Fibroblast of upper back skin (primary cell): ENCODE results near the gene SRSF8.
A peak's percentile ranks its signal among the peaks of the same experiment; 100 is the strongest.

Source experiments
- DNase-seq: peaks from one replicate; pipeline ENCODE4 v3.0.0-alpha.2; 2013

Gene SRSF8

DNA sequence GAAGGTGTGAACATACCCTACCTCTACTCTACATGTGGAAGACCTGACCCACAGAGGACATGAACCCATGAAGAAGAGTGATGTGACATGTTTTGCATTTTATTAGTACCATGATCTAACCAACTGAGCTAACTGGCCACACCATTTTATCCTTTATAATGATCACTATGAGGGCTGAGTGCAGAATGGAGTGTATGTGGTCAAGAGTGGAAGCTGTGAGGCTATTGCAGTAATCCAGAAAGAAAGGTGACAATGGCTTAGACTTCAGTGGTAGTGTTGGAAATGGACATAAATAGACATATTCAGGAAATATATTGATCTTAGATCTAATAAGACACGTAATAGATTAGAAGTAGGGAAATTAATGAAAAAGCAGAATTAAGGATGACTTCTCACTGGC, 3.8 kb downstream of the SRSF8 start:
- no peak for DNase-seq

GRCh38 chr11:95072948-95073347, 6.2 kb downstream of the SRSF8 start:
- DNase-seq = no peak

DNA sequence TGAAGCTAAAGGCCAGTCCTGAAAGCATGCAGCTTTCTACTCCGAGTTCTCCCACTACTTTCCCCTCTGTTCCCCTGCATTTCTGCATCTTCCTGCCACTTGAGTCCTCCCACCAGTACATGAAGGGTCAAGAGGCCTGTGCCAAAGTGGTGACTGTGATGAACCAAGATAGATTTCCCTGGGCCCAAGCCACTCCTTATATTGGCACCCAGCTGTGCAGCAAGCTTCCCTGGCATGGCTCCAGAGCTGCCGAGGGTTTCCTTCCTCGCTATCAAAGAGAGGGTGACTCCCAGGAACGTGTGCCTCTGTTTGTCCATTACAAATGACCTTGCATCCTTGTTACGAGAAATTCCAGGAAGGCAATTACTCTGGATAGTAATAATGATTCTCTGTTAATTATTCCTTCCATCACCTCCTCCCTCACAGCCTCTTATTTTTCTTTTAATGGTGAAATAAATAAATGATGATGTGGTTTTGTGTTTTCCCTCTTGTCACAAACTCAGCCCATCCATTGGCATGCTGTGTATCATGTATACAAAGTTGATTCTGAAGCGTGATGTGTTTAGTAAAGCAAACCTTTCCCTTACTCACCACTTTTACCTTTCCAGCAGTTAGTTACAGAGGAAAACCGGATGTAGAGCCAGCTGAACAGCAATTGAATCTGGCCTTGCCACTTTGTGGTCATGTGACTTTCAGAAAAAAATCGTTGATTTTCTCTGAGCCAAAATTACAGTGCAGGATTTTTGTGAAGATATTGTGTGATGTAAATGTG, 8.3 kb downstream of the SRSF8 start:
- DNase-seq = no peak

DNA sequence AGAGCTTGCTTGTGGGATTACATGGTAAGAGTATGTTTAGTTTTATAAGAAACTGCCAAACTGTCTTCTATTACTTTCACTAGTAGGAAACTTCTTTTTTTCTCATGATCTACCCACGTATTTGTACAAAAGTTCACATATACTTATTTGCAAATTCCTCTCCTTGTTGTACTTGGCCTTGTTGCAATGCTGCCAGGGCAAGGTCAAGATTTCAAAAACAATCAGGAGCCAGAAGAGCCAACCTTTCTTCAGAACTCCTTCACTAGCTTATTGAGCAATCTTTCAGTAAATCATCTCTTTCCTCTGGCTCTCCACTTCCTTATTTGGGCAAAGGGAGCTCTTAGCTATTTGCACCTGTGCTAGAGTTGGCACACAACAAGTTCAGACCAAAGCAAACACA, 9.7 kb downstream of the SRSF8 start:
- peak; percentile 68 for DNase-seq

GRCh38 chr11:95076981-95077380, 10.3 kb downstream of the SRSF8 start:
- no peak for DNase-seq

DNA sequence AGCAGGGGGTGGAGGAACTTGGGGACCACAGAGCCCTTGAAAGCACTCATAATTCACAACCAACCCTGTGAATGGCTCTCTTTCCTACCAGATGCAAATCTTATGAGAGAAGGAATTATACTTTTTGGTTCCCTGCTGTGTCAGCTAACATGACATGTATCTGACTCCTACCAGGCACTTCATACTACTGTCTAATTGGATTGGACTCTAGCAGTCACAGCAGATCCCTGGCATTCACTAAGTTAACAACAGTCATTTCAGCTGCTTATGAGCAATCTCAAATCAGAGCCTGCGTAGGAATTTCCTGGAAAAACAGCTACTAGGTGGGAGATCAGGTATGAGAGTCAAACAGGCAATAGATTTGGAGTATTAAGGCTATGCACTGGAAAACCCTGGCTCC, 11.8 kb downstream of the SRSF8 start:
- no peak for DNase-seq

DNA sequence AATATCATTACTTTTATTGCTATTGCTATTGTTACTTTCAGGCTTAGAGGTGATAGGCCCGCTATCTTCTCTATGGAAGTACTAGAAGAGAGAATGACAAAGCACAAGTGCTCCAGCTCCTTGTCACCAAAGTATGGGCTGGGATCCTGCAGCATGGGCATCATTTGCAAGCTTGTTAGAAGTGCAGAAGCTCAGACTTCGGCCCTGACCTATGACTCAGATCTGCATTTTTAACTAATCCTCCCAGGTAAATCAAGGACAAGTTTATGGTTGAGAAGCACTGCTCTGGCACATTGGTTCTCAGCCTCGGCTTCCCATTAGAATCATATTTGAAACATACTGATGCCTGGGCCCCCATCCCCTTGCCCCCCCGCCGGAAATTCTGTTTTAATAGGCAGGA, 14.3 kb downstream of the SRSF8 start:
- DNase-seq = no peak

GRCh38 chr11:95081412-95081811, 14.7 kb downstream of the SRSF8 start:
- no peak for DNase-seq

- DNase-seq = no peak
Observed at GRCh38 chr11:95082576-95083001, 15.9 kb downstream of the SRSF8 start.

GRCh38 chr11:95084509-95084908, 17.8 kb downstream of the SRSF8 start:
- no peak for DNase-seq

- DNase-seq = no peak
Observed at GRCh38 chr11:95085117-95085816, 18.5 kb downstream of the SRSF8 start.

DNA sequence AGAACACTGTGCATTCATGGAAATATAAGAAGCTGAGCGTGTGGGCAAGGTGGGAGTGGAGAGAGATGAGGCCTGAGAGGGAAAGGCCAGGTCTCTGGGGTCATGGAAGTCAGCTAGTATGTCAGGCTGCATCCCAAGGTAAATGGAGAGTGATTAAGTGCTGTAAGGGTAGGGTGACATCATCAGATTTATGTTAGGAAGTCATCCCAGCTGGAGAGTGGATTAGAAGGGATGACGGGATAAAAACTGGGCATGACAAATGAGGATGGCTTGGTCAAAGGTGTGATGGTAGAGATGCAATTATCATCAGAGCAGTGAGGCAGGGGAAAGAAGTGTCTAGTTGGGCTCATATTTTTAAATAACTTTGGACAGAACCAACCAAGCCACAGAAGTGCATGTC, 19.4 kb downstream of the SRSF8 start:
- DNase-seq = no peak

GRCh38 chr11:95086836-95087570, 20.3 kb downstream of the SRSF8 start:
- no peak for DNase-seq

DNA sequence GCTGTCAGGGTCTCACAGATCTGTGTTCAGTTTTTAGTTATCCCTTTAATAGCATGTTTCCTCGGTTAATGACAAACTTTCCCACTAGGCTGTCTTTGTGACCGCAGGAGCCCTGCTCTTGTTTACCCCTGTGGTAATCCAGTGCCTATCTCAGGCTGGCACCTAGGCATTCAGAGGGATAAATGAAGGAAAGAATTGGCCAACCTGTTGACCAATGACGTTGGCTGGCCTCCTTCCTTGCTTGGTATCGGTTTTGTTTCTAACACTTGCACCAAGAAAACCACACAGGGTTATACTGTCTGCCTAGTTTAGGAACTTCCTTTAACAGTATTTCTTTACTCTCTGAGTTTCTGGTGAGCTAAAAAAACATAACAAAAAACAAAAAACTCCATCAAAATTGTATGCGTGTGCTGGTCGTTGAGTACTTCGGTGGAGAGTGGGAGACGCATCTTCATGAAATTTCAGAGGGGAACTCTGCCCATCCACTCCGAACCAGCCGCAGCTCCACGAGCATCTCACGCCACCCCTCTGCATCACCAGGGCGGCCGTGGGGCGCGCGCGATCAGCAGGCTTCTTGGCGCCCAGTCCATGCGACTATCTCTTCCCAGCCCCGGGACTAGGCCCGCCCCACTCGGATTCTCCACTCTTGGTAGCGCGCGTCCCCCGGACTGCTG, 22.4 kb downstream of the SRSF8 start:
- DNase-seq = no peak

- peak; percentile 81 for DNase-seq
Observed at GRCh38 chr11:95089620-95090542, 23.2 kb downstream of the SRSF8 start, which contains the start of gene ENDOD1. ENDOD1 (plus strand) TSS chr11:95089846; CDS start chr11:95089928, 82 bp downstream.

DNA sequence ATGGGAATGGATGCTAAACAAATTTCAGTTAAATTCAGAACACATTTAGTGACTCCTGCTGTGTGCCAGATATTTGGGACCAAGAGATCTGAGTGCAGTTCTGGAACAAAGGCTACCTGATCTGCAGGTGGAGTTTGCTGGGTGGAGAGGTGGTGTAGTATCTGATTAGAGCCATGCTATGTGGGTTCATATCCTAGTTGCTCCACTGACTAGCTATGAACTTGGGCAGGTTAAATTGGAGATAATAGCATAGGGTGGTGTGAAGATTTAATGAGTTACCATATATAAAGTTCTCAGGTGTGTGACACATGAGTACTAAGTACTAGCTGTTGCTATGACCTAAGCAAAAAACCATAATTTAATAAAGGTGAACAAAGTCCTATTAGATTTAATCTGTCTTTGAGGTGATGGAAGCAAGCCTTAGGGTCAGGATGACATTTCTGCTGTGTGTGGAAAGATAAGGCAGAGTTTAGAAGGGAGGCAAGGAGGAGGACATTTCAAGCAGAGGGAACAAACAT, 25.0 kb downstream of the SRSF8 start:
- no peak for DNase-seq

GRCh38 chr11:95092549-95093324, 26.0 kb downstream of the SRSF8 start:
- peak; percentile 58 for DNase-seq

DNA sequence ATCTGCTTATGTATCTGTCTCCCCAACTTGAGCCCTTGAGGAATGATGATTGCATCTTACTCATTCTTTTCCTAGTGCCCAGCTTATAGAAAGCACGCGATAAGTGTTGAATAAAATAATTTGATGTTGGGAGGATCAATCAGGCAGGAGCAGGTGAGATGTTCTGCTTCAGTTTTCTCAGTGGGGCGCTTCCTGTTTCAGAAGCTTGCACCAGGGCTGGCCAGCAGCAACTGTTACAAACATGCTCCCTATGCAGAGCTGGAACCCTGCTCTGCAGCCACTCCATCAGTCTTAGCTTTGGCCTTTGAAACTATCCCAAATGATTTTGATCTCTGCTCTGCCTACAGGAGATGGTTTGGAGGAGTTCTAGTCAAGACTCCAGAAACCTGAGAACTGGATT, 26.8 kb downstream of the SRSF8 start:
- DNase-seq = no peak

DNA sequence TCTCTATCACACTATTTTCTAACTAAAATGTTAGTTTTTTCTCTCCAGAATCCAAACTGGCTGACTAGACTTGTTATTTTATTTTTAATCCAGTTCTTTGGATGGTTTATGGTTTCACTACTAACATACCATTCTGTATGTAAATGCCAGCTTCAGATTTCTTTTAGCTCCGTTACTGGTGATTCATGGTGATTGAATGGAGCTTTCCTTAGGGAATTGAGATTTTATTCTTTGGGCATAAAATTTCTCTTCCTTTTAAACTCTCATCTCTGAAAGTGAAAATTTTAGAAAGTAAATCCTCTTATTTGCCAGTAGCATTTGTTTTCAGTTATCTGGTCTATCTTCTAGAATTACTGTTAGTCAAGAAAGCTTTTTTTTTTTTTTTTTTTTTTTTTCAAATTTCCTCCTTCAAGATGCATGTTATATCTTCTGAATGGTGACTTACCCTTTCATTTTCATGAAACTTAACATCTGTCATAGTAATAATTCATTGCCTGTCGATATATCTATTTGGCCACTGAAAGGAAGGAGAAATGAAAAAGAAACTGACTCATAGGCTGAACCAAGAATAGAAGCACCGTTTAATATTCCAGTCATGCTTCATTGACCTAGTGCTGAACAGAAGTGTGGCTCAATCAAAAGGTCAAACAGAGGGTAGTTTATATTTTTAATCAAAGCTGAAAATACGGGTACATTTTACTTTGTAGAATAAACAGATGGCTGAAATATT, 29.3 kb downstream of the SRSF8 start:
- DNase-seq = peak; percentile 75

- no peak for DNase-seq
Observed at GRCh38 chr11:95097209-95097608, 30.5 kb downstream of the SRSF8 start.
